GM23338 (cell line): ENCODE data around the gene SCRG1. TPM values are rescaled to one million over a fixed set of nuclear protein-coding genes. Genes with fewer than 3 reads are reported as not detected.

ENCODE experiments used
- ATAC-seq: fragments of 200-7000 bp; cut with Tn5 transposase; 3 replicates; pipeline ENCODE4 v1.9.1; 2020
- DNase-seq: peaks from one replicate; pipeline ENCODE4 v3.0.0-alpha.2; 2015; ENCODE audit warnings: low spot score
- H2AFZ ChIP-seq: fragments of 200-600 bp; sonication (generic); 2 replicates; pipeline ENCODE4 v1.8.0; 2016; ENCODE audit warnings: antibody characterized with exemption, mild to moderate bottlenecking, moderate library complexity
- H3F3A ChIP-seq: fragments of 200-600 bp; sonication (generic); replicated peaks from 2 replicates; pipeline ENCODE4 v1.8.0; 2017; ENCODE audit warnings: antibody characterized with exemption, mixed run types, low read depth
- H3K27ac ChIP-seq: fragments of 200-600 bp; sonication (generic); 2 replicates; pipeline ENCODE4 v1.6.1; 2016; ENCODE audit warnings: low read depth
- H3K27me3 ChIP-seq: fragments of 200-600 bp; sonication (generic); 2 replicates; pipeline ENCODE4 v1.8.0; 2016; ENCODE audit warnings: mild to moderate bottlenecking, mixed run types, moderate library complexity; ENCODE audit not compliant: insufficient read depth
- H3K36me3 ChIP-seq: fragments of 200-600 bp; sonication (generic); 2 replicates; pipeline ENCODE4 v1.8.0; 2016; ENCODE audit warnings: mild to moderate bottlenecking; ENCODE audit not compliant: insufficient read depth
- H3K4me1 ChIP-seq: fragments of 200-600 bp; sonication (generic); 2 replicates; pipeline ENCODE4 v1.8.0; 2016; ENCODE audit warnings: mild to moderate bottlenecking, moderate library complexity; ENCODE audit not compliant: insufficient read depth
- H3K4me2 ChIP-seq: fragments of 200-600 bp; sonication (generic); 2 replicates; pipeline ENCODE4 v1.7.1; 2017; ENCODE audit warnings: mixed run types
- H3K4me3 ChIP-seq: fragments of 200-600 bp; sonication (generic); 2 replicates; pipeline ENCODE4 v1.6.1; 2016; ENCODE audit warnings: mixed run types
- H3K79me2 ChIP-seq: fragments of 200-600 bp; sonication (generic); replicated peaks from 2 replicates; pipeline ENCODE4 v1.8.0; 2017; ENCODE audit warnings: mild to moderate bottlenecking; ENCODE audit not compliant: insufficient read depth
- H3K9me2 ChIP-seq: fragments of 200-600 bp; sonication (generic); 2 replicates; pipeline ENCODE4 v1.8.0; 2017; ENCODE audit not compliant: insufficient read depth
- H4K20me1 ChIP-seq: fragments of 200-600 bp; sonication (generic); replicated peaks from 2 replicates; pipeline ENCODE4 v1.8.0; 2017; ENCODE audit warnings: mild to moderate bottlenecking; ENCODE audit not compliant: insufficient read depth
- H3K27ac Mint-ChIP-seq: 2 replicates; pipeline ENCODE4 v1.8.0; 2020; ENCODE audit warnings: inconsistent platforms, mild to moderate bottlenecking, moderate library complexity, mixed read lengths
- H3K27me3 Mint-ChIP-seq: 3 replicates; pipeline ENCODE4 v1.8.0; 2022; ENCODE audit warnings: low read depth, mild to moderate bottlenecking, moderate library complexity, mixed read lengths, inconsistent platforms; ENCODE audit not compliant: insufficient read depth, poor library complexity
- H3K36me3 Mint-ChIP-seq: 3 replicates; pipeline ENCODE4 v1.8.0; 2021; ENCODE audit warnings: low read depth, mild to moderate bottlenecking, inconsistent platforms, moderate library complexity, mixed read lengths
- H3K4me1 Mint-ChIP-seq: 3 replicates; pipeline ENCODE4 v1.8.0; 2020; ENCODE audit warnings: mild to moderate bottlenecking, inconsistent platforms, mixed read lengths
- H3K4me3 Mint-ChIP-seq: 3 replicates; pipeline ENCODE4 v1.8.0; 2021; ENCODE audit warnings: moderate library complexity, mild to moderate bottlenecking, inconsistent platforms, mixed read lengths
- H3K9me3 Mint-ChIP-seq: 3 replicates; pipeline ENCODE4 v1.8.0; 2020; ENCODE audit warnings: moderate library complexity, mild to moderate bottlenecking, inconsistent platforms, mixed read lengths
- CREB1 ChIP-seq: fragments of 250-450 bp; sonication (Bioruptor Pico); IDR thresholded peaks from 2 replicates; pipeline ENCODE4 v1.5.0; 2020; ENCODE audit warnings: low read depth, mild to moderate bottlenecking, moderate library complexity
- CTCF ChIP-seq, 2 experiments: fragments of 200-600 bp in 1 of 2; sonication (generic) in 1 of 2; conservative IDR thresholded peaks; 2 replicates each; pipeline versions ENCODE4 v1.5.1 to v1.6.1; 2016 to 2017; ENCODE audit warnings: antibody characterized with exemption in 2 of 2, low read depth in 2 of 2, mild to moderate bottlenecking in 2 of 2, moderate library complexity in 1 of 2
- EZH2phosphoT487 ChIP-seq: fragments of 200-600 bp; sonication (generic); IDR thresholded peaks from one replicate; pipeline ENCODE4 v1.8.1; 2018; ENCODE audit warnings: antibody characterized with exemption; ENCODE audit not compliant: unreplicated experiment
- JUNB ChIP-seq: IDR thresholded peaks from one replicate; pipeline ENCODE4 v1.6.1; 2016; ENCODE audit warnings: antibody characterized with exemption; ENCODE audit not compliant: unreplicated experiment
- NANOG ChIP-seq: IDR thresholded peaks from 2 replicates; pipeline ENCODE4 v1.6.1; 2016; ENCODE audit warnings: antibody characterized with exemption, borderline replicate concordance
- POLR2AphosphoS5 ChIP-seq: IDR thresholded peaks from 2 replicates; pipeline ENCODE4 v1.6.1; 2016; ENCODE audit warnings: antibody characterized with exemption, low read depth
- STAT1 ChIP-seq: IDR thresholded peaks from one replicate; pipeline ENCODE4 v1.6.1; 2016; ENCODE audit warnings: antibody characterized with exemption; ENCODE audit not compliant: unreplicated experiment
- ZNF331 ChIP-seq: fragments of 250-450 bp; sonication (Bioruptor Pico); IDR thresholded peaks from 2 replicates; pipeline ENCODE4 v1.5.0; 2020; ENCODE audit warnings: low read depth, mild to moderate bottlenecking, moderate library complexity
- polyA plus RNA-seq: library from polyadenylated mRNA; unstranded; fragments of >200 nt; fragmentation: Nextera tagmentation; extraction: Ambion mirVana; gene quantifications from 2 replicates; pipeline ENCODE4 v1.2.1, GENCODE V29; 2016
- total RNA-seq: library from RNA; depleted of rRNA; stranded (reverse); fragments of >200 nt; shearing (Covaris generic); gene quantifications from 2 replicates; pipeline ENCODE4 v1.2.3, GENCODE V29; 2014
- TF ChIP-seq, protein P1 (sequence below): IDR thresholded peaks from one replicate; pipeline ENCODE4 v1.6.1; 2018; ENCODE audit warnings: antibody characterized with exemption; ENCODE audit not compliant: unreplicated experiment
- TF ChIP-seq, protein P2 (sequence below): IDR thresholded peaks from 2 replicates; pipeline ENCODE4 v1.6.1; 2016; ENCODE audit warnings: antibody characterized with exemption

Gene SCRG1
- total and polyA plus RNA-seq, 2 experiments from 2014 or later: 0.45 TPM; not detected in 1

DNA sequence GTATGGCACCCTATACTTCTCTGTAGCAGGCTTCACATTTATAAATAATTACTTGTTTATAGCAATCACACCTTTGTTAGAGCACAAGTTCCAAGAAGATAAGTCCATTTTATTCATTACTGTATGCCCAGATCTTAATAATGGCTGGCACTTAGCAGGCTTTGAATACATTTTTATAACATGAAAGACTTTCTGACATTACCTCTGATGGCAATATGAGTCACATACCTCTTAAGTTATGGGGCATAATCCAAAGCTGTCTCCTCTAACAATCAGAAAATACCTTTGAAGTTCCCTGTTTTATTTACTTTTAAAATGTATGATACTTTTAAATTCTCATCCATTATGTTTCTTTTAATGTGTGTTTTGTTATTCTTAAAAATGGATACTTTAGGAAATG lies 12.2 kb downstream of the SCRG1 start (continued):
- TF ChIP-seq JUNB: no peak
- no peak for TF ChIP-seq STAT1
- no peak for TF ChIP-seq POLR2AphosphoS5
- TF ChIP-seq, protein P1, sequence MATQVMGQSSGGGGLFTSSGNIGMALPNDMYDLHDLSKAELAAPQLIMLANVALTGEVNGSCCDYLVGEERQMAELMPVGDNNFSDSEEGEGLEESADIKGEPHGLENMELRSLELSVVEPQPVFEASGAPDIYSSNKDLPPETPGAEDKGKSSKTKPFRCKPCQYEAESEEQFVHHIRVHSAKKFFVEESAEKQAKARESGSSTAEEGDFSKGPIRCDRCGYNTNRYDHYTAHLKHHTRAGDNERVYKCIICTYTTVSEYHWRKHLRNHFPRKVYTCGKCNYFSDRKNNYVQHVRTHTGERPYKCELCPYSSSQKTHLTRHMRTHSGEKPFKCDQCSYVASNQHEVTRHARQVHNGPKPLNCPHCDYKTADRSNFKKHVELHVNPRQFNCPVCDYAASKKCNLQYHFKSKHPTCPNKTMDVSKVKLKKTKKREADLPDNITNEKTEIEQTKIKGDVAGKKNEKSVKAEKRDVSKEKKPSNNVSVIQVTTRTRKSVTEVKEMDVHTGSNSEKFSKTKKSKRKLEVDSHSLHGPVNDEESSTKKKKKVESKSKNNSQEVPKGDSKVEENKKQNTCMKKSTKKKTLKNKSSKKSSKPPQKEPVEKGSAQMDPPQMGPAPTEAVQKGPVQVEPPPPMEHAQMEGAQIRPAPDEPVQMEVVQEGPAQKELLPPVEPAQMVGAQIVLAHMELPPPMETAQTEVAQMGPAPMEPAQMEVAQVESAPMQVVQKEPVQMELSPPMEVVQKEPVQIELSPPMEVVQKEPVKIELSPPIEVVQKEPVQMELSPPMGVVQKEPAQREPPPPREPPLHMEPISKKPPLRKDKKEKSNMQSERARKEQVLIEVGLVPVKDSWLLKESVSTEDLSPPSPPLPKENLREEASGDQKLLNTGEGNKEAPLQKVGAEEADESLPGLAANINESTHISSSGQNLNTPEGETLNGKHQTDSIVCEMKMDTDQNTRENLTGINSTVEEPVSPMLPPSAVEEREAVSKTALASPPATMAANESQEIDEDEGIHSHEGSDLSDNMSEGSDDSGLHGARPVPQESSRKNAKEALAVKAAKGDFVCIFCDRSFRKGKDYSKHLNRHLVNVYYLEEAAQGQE: no peak
- TF ChIP-seq EZH2phosphoT487: no peak
- TF ChIP-seq, protein P2, sequence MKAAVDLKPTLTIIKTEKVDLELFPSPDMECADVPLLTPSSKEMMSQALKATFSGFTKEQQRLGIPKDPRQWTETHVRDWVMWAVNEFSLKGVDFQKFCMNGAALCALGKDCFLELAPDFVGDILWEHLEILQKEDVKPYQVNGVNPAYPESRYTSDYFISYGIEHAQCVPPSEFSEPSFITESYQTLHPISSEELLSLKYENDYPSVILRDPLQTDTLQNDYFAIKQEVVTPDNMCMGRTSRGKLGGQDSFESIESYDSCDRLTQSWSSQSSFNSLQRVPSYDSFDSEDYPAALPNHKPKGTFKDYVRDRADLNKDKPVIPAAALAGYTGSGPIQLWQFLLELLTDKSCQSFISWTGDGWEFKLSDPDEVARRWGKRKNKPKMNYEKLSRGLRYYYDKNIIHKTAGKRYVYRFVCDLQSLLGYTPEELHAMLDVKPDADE: no peak

GRCh38 chr4:173382349-173382748 lies 16.6 kb downstream of the SCRG1 start:
- Histone ChIP-seq H3K4me3 (no peak overlapping the region), H3K27me3 (no peaks in the 10 kb centered on the region), H3K9me2 (no peaks in the 10 kb centered on the region), H3K36me3 (no peaks in the 10 kb centered on the region), H3F3A (no peaks in the 10 kb centered on the region), H3K27ac (no peak overlapping the region), H4K20me1 (no peaks in the 10 kb centered on the region), H2AFZ (no peak overlapping the region), H3K4me1 (peaks cover 29% of the 10 kb centered on the region), H3K79me2 (no peaks in the 10 kb centered on the region), H3K4me2 (no peak overlapping the region; the same call in 1 of the 2 replicates)
- H3K4me3 Mint-ChIP-seq: no peak overlapping the region
- no peaks in the 10 kb centered on the region for H3K36me3 Mint-ChIP-seq
- ATAC-seq (no peak), DNase-seq (no peak)
- TF ChIP-seq NANOG: no peak
- no peak for TF ChIP-seq ZNF331 (CRISPR knock-in tag)
- H3K27ac Mint-ChIP-seq: no peak overlapping the region
- no peaks in the 10 kb centered on the region for H3K27me3 Mint-ChIP-seq
- H3K4me1 Mint-ChIP-seq: peaks cover 23% of the 10 kb centered on the region
- H3K9me3 Mint-ChIP-seq: no peaks in the 10 kb centered on the region

DNA sequence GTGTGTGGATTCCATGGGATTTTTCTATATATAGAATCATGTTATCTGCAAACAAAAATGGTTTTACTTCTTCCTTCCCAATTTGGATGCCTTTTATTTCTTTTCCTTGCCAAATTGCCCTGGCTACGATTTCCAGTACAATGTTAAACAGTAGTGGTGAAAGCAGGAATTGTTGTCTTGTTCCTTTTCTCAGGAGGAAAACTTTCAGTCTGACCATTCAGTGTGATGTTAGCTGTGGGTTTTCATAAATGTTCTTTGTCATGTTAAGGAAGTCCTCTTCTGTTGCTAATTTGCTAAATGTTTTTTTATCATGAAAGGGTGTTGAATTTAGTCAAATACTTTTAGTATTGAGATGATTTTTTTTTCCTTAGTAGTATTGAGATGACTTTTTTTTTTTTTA lies 17.3 kb downstream of the SCRG1 start:
- Histone ChIP-seq H3K9me2 (no peaks in the 10 kb centered on the region), H3K27me3 (no peaks in the 10 kb centered on the region), H3K79me2 (no peaks in the 10 kb centered on the region), H3K4me3 (no peak overlapping the region), H3K36me3 (no peaks in the 10 kb centered on the region), H2AFZ (no peak overlapping the region), H4K20me1 (no peaks in the 10 kb centered on the region), H3K4me1 (peaks cover 33% of the 10 kb centered on the region), H3F3A (no peaks in the 10 kb centered on the region), H3K4me2 (peak overlapping the region; percentile 3; the same call in 1 of the 2 replicates), H3K27ac (no peak overlapping the region)
- Mint-ChIP-seq H3K27ac (no peak overlapping the region; the same call in 1 of the 2 replicates), H3K9me3 (no peaks in the 10 kb centered on the region), H3K36me3 (no peaks in the 10 kb centered on the region), H3K4me1 (peaks cover 23% of the 10 kb centered on the region), H3K4me3 (peak overlapping the region; percentile 47; the same call in 2 of the 3 replicates), H3K27me3 (no peaks in the 10 kb centered on the region)
- ATAC-seq (peak; percentile 68), DNase-seq (peak; percentile 48)
- TF ChIP-seq CTCF (conservative IDR thresholded peaks at IDR 0.05; ENCODE audit: low read depth in 2 of 2) (no peak), CREB1 (CRISPR knock-in tag) (no peak)
- TF ChIP-seq, protein P2: no peak
